IMR-90 (cell line): ENCODE measurements around the gene STK25. TPM values are rescaled to one million over a fixed set of nuclear protein-coding genes. Genes with fewer than 3 reads are reported as not detected.

ENCODE experiments used
- ATAC-seq: fragments of 200-7000 bp; cut with Tn5 transposase; 2 replicates; pipeline ENCODE4 v1.9.1; 2020; ENCODE audit warnings: low read depth, mild to moderate bottlenecking, moderate library complexity
- BruUV-seq: library from RNA; stranded (reverse); fragments of 400-500 nt; replicated peaks from 2 replicates; lab custom pipeline; 2021; lab: Mats Ljungman, UMichigan
- CTCF ChIA-PET: fragments of 300-600 bp; formaldehyde crosslinking; extraction: SDS; loops from one replicate; lab custom pipeline; 2021; ENCODE audit warnings: antibody characterized with exemption; lab: Yijun Ruan, JAX
- POLR2A ChIA-PET: fragments of 300-600 bp; sonication (Branson Sonifier 250); formaldehyde crosslinking; loops from one replicate; lab custom pipeline; 2022; ENCODE audit warnings: antibody characterized with exemption; ENCODE audit not compliant: unreplicated experiment; lab: Charles Lee
- DNase-seq: peaks from one replicate; pipeline ENCODE4 v3.0.0; 2013
- H2AFZ ChIP-seq: replicated peaks from 2 replicates; pipeline ENCODE3; 2013; ENCODE audit warnings: low read length, mild to moderate bottlenecking; ENCODE audit not compliant: poor library complexity
- H2AK5ac ChIP-seq: 2 replicates; pipeline ENCODE4 v1.6.1; 2013; ENCODE audit warnings: low read depth, low read length, inconsistent platforms
- H2AK9ac ChIP-seq: replicated peaks from 2 replicates; pipeline ENCODE3; 2013; ENCODE audit warnings: mild to moderate bottlenecking, low read depth, low read length, moderate library complexity; ENCODE audit not compliant: poor library complexity
- H2BK120ac ChIP-seq: 2 replicates; pipeline ENCODE4 v1.6.1; 2013; ENCODE audit warnings: low read depth, low read length, inconsistent platforms
- H2BK15ac ChIP-seq: 3 replicates; pipeline ENCODE4 v1.6.1; 2013; ENCODE audit warnings: low read depth, low read length, inconsistent platforms
- H2BK20ac ChIP-seq: 2 replicates; pipeline ENCODE4 v1.6.1; 2013; ENCODE audit warnings: low read depth, mild to moderate bottlenecking, inconsistent platforms, low read length, moderate library complexity
- H2BK5ac ChIP-seq: 2 replicates; pipeline ENCODE4 v1.6.1; 2013; ENCODE audit warnings: mild to moderate bottlenecking, low read depth, low read length, inconsistent platforms; ENCODE audit not compliant: poor library complexity, severe bottlenecking
- H3K14ac ChIP-seq: replicated peaks from 2 replicates; pipeline ENCODE4 v1.6.1; 2013; ENCODE audit warnings: low read depth, low read length, inconsistent platforms
- H3K18ac ChIP-seq: 2 replicates; pipeline ENCODE4 v1.6.1; 2013; ENCODE audit warnings: low read depth, low read length, control low read depth
- H3K23ac ChIP-seq: 2 replicates; pipeline ENCODE4 v1.6.1; 2013; ENCODE audit warnings: low read depth, low read length, inconsistent platforms
- H3K27ac ChIP-seq: 2 replicates; pipeline ENCODE4 v1.5.1; 2013; ENCODE audit warnings: mild to moderate bottlenecking, control low read depth, low read length; ENCODE audit not compliant: insufficient read depth
- H3K27me3 ChIP-seq: 2 replicates; pipeline ENCODE4 v1.6.1; 2013; ENCODE audit warnings: low read length; ENCODE audit not compliant: control insufficient read depth, insufficient read depth
- H3K36me3 ChIP-seq: 2 replicates; pipeline ENCODE4 v1.6.1; 2013; ENCODE audit warnings: low read length, mixed read lengths; ENCODE audit not compliant: control insufficient read depth, insufficient read depth
- H3K4ac ChIP-seq: 2 replicates; pipeline ENCODE4 v1.6.1; 2013; ENCODE audit warnings: low read depth, low read length, inconsistent platforms
- H3K4me1 ChIP-seq: 2 replicates; pipeline ENCODE4 v1.6.1; 2013; ENCODE audit warnings: low read length, mixed read lengths; ENCODE audit not compliant: control insufficient read depth, insufficient read depth
- H3K4me2 ChIP-seq: 2 replicates; pipeline ENCODE4 v1.6.1; 2013; ENCODE audit warnings: low read depth, mild to moderate bottlenecking, control low read depth, low read length, moderate library complexity
- H3K4me3 ChIP-seq: 2 replicates; pipeline ENCODE4 v1.5.1; 2013; ENCODE audit warnings: low read depth, mild to moderate bottlenecking, control low read depth, low read length, moderate library complexity; ENCODE audit not compliant: insufficient read depth
- H3K56ac ChIP-seq: 2 replicates; pipeline ENCODE4 v1.6.1; 2013; ENCODE audit warnings: low read length, inconsistent platforms; ENCODE audit not compliant: insufficient read depth; ENCODE audit errors: extremely low read depth
- H3K79me1 ChIP-seq, 2 experiments: 2 replicates each; pipeline ENCODE4 v1.6.1; 2013; ENCODE audit warnings: low read length in 2 of 2, inconsistent platforms in 1 of 2, low read depth in 1 of 2
- H3K9ac ChIP-seq: 2 replicates; pipeline ENCODE4 v1.6.1; 2013; ENCODE audit warnings: low read depth, low read length, control low read depth
- H3K9me1 ChIP-seq: 2 replicates; pipeline ENCODE4 v1.6.1; 2013; ENCODE audit warnings: low read length, inconsistent platforms; ENCODE audit not compliant: insufficient read depth
- H3K9me3 ChIP-seq: 2 replicates; pipeline ENCODE4 v1.6.1; 2013; ENCODE audit warnings: low read length; ENCODE audit not compliant: control insufficient read depth, insufficient read depth
- H4K20me1 ChIP-seq: 2 replicates; pipeline ENCODE4 v1.6.1; 2013; ENCODE audit warnings: low read length, inconsistent platforms; ENCODE audit not compliant: insufficient read depth
- H4K5ac ChIP-seq: 2 replicates; pipeline ENCODE4 v1.6.1; 2013; ENCODE audit warnings: mild to moderate bottlenecking, low read depth, low read length, control low read depth
- H4K8ac ChIP-seq, 2 experiments: 2 replicates each; pipeline ENCODE4 v1.6.1; 2013; ENCODE audit warnings: low read depth in 2 of 2, low read length in 2 of 2, control low read depth in 1 of 2, inconsistent platforms in 1 of 2
- H4K91ac ChIP-seq: 2 replicates; pipeline ENCODE4 v1.6.1; 2013; ENCODE audit warnings: low read depth, low read length, inconsistent platforms; ENCODE audit not compliant: insufficient read depth
- BHLHE40 ChIP-seq: fragments of 150-350 bp; IDR thresholded peaks from 2 replicates; pipeline ENCODE4 v1.6.1; 2016; ENCODE audit warnings: mild to moderate bottlenecking, low read depth, low read length
- CEBPB ChIP-seq: IDR thresholded peaks from 2 replicates; pipeline ENCODE4 v1.6.1; 2012; ENCODE audit warnings: low read depth, low read length, improper control_type of control experiment
- FOS ChIP-seq: fragments of 150-350 bp; IDR thresholded peaks from 2 replicates; pipeline ENCODE4 v1.6.1; 2016; ENCODE audit warnings: low read depth, low read length
- MAFK ChIP-seq: IDR thresholded peaks from 2 replicates; pipeline ENCODE4 v1.6.1; 2012; ENCODE audit warnings: low read depth, low read length, improper control_type of control experiment
- MAZ ChIP-seq: IDR thresholded peaks from 2 replicates; pipeline ENCODE4 v1.6.1; 2012; ENCODE audit warnings: low read depth, mild to moderate bottlenecking, low read length, improper control_type of control experiment, moderate library complexity, borderline replicate concordance
- MXI1 ChIP-seq: IDR thresholded peaks from 2 replicates; pipeline ENCODE4 v1.6.1; 2012; ENCODE audit warnings: low read depth, mild to moderate bottlenecking, low read length, moderate library complexity, borderline replicate concordance
- NFE2L2 ChIP-seq: fragments of 150-350 bp; IDR thresholded peaks from 2 replicates; pipeline ENCODE4 v1.6.1; 2016; ENCODE audit warnings: low read depth, mild to moderate bottlenecking, low read length
- POLR2A ChIP-seq: IDR thresholded peaks from 2 replicates; pipeline ENCODE4 v1.6.1; 2012; ENCODE audit warnings: mild to moderate bottlenecking, low read depth, low read length
- RAD21 ChIP-seq: IDR thresholded peaks from 2 replicates; pipeline ENCODE4 v1.6.1; 2012; ENCODE audit warnings: low read length, improper control_type of control experiment
- RCOR1 ChIP-seq: IDR thresholded peaks from 2 replicates; pipeline ENCODE4 v1.6.1; 2012; ENCODE audit warnings: mild to moderate bottlenecking, low read length, improper control_type of control experiment; ENCODE audit not compliant: insufficient replicate concordance
- RFX5 ChIP-seq: IDR thresholded peaks from 2 replicates; pipeline ENCODE4 v1.8.0; 2012; ENCODE audit warnings: low read depth, mild to moderate bottlenecking, low read length, moderate library complexity
- SMC3 ChIP-seq: fragments of 150-350 bp; IDR thresholded peaks from 2 replicates; pipeline ENCODE4 v1.6.1; 2016; ENCODE audit warnings: low read depth, mild to moderate bottlenecking, antibody characterized with exemption, low read length, moderate library complexity
- WGBS, 2 experiments: methylation state at CpG; one replicate each; pipeline versions ENCODE4 v1.1.5 to v1.1.7; 2013; ENCODE audit warnings: missing lambda C conversion rate in 2 of 2; ENCODE audit not compliant: insufficient read length in 1 of 2; ENCODE audit errors: extremely low coverage in 2 of 2; 5-methylcytosine and 5-hydroxymethylcytosine counted together
- dilution Hi-C: fragments of 300-500 bp; cut with HindIII; formaldehyde crosslinking; loops from one replicate; pipeline ENCODE4 v1.14.3; 2018; ENCODE audit warnings: low sequenced_read_pairs; ENCODE audit not compliant: unreplicated experiment
- in situ Hi-C: fragments of 300-500 bp; cut with MboI; formaldehyde crosslinking; loops from 3 replicates; pipeline ENCODE4 v1.14.3; 2019; ENCODE audit warnings: low sequenced_read_pairs, inconsistent platforms, mixed read lengths
- intact Hi-C: fragments of 100-400 bp; cut with micrococcal nuclease; formaldehyde crosslinking; loops from 2 replicates; pipeline ENCODE4 v1.10.0; 2022
- polyA plus RNA-seq, 3 experiments: library from polyadenylated mRNA; depleted of rRNA; stranded (reverse); fragments of >200 nt; gene quantifications; 2 replicates each; pipeline ENCODE4 v1.2.3, GENCODE V29; 2012; ENCODE audit warnings: low replicate concordance in 1 of 3
- total RNA-seq: library from RNA; depleted of rRNA; stranded (reverse); fragments of >200 nt; gene quantifications from 2 replicates; pipeline ENCODE4 v1.2.3, GENCODE V29; 2012
- TF ChIP-seq, protein P1 (sequence below): fragments of 150-350 bp; IDR thresholded peaks from 2 replicates; pipeline ENCODE4 v1.6.1; 2016; ENCODE audit warnings: low read depth, mild to moderate bottlenecking, low read length, moderate library complexity, borderline replicate concordance
- TF ChIP-seq, protein P2 (sequence below): fragments of 150-350 bp; IDR thresholded peaks from 2 replicates; pipeline ENCODE4 v1.6.1; 2017; ENCODE audit warnings: mild to moderate bottlenecking, antibody characterized with exemption, low read length, low read depth

The STK25 gene
- total and polyA plus RNA-seq, 2 of the 4 experiments (the other 2 are of a cell fraction): 258 to 392 TPM

DNA sequence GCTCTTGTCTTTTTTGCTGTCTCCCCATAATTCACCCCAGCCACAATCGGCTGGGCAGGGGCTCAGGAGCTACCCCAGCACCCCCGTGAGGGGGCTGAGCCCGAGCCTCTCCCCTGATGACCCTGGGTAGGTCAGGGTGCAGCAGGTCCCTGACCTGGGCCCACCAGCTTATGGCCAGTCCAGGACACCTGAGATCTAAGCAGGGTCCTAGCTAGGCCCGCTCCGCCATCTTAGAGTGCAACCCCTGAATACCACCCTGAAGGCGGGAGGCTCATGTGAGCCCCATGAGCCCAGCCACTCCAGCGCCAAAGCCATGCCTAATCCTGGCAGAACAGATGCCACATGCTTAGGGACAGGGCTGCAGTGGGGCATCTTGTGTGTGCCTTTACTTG lies 16.2 kb downstream of the STK25 start (continued):
- no peak for TF ChIP-seq MAZ

DNA sequence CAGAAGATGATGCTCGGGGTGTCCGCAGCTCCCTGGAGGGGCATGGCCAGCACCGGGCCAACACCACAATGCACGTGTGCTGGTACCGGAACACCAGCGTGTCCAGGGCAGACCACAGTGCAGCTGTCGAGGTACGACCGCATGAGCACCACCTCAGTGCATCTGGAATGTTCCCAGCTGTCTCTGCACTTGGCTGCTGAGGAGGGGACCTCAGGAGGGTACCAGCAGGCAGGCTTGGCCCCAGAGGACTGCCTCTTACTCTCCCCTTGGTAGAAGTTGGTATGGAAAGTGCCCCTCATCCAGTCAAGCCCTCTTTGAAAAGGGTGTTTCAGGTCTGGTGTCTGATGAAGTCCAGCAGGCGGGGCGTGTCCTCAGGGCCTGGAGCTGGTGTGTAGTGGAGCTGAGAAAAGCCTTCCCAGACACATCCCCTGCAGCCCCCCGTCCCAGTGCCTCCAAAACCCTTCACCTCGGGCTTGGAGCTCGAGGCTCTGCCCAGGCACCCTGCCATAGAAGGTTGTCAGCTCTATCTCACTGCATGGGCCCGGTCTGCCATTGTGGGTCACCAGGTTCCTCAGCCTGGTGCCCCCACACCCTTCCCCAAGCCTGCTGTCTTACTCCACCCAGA lies 16.7 kb downstream of the STK25 start:
- BruUV-seq: no TSS peak
- intact Hi-C loops: no loop called here
- CTCF ChIA-PET: no interaction called here
- TF ChIP-seq MXI1: no peak
- TF ChIP-seq, protein P1, sequence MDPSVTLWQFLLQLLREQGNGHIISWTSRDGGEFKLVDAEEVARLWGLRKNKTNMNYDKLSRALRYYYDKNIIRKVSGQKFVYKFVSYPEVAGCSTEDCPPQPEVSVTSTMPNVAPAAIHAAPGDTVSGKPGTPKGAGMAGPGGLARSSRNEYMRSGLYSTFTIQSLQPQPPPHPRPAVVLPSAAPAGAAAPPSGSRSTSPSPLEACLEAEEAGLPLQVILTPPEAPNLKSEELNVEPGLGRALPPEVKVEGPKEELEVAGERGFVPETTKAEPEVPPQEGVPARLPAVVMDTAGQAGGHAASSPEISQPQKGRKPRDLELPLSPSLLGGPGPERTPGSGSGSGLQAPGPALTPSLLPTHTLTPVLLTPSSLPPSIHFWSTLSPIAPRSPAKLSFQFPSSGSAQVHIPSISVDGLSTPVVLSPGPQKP: no peak
- TF ChIP-seq RCOR1: no peak
- TF ChIP-seq BHLHE40: no peak
- no peak for TF ChIP-seq RFX5
- no peak for TF ChIP-seq FOS
- no peak for TF ChIP-seq MAZ
- no peak for TF ChIP-seq MAFK
- TF ChIP-seq NFE2L2: no peak
- TF ChIP-seq SMC3: no peak
- TF ChIP-seq RAD21: no peak
- no peak for TF ChIP-seq CEBPB
- no peak for TF ChIP-seq POLR2A
- TF ChIP-seq, protein P2, sequence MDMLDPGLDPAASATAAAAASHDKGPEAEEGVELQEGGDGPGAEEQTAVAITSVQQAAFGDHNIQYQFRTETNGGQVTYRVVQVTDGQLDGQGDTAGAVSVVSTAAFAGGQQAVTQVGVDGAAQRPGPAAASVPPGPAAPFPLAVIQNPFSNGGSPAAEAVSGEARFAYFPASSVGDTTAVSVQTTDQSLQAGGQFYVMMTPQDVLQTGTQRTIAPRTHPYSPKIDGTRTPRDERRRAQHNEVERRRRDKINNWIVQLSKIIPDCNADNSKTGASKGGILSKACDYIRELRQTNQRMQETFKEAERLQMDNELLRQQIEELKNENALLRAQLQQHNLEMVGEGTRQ: no peak

More for the DNA sequence above, 16.7 kb downstream of the STK25 start:
- DNase-seq: no peak
- Histone ChIP-seq H3K27me3 (no peaks in the 10 kb centered on the region), H3K9me1 (peaks cover 14% of the 10 kb centered on the region; the same call in 1 of the 2 replicates), H2BK20ac (no peak overlapping the region), H3K4ac (no peak overlapping the region), H2AFZ (peak overlapping the region; percentile 37), H3K27ac (no peak overlapping the region), H3K79me1 (peaks cover 0 to 9% of the 10 kb centered on the region in 2 experiments; a peak in 1 of 4 replicates), H3K9ac (no peak overlapping the region), H3K36me3 (peaks cover 35% of the 10 kb centered on the region), H4K8ac (no peak overlapping the region), H4K20me1 (peaks cover 3% of the 10 kb centered on the region; the same call in 1 of the 2 replicates), H3K18ac (no peak overlapping the region), H3K4me1 (0 out of 2 replicates have a peak, but pooled peaks cover 2% of the 10 kb centered on the region), H3K23ac (no peak overlapping the region), H3K56ac (no peak overlapping the region), H2BK15ac (no peak overlapping the region), H4K91ac (no peak overlapping the region), H3K4me2 (no peak overlapping the region), H3K4me3 (no peak overlapping the region), H3K14ac (no peak overlapping the region), H3K9me3 (no peaks in the 10 kb centered on the region), H2AK5ac (no peak overlapping the region), H2BK120ac (no peak overlapping the region), H4K5ac (no peak overlapping the region), H2BK5ac (no peak overlapping the region), H2AK9ac (peak overlapping the region; percentile 71)
- WGBS, 2 experiments: 94% methylated on average over 7 of the region's 15 CpGs; no CpG with 5 or more reads in 1 of the 2 experiments
- POLR2A ChIA-PET: no interaction called here
- no peak for ATAC-seq
- dilution Hi-C loops: no loop called here
- in situ Hi-C loops: no loop called here
